ENCODE data around the gene CEBPE.
A peak's percentile ranks its signal among the peaks of the same experiment; 100 is the strongest.
"Not testable (repeated sequence)": the region's sequence is repeated elsewhere in the genome, so short reads cannot be mapped to it uniquely, and the experiment has no call there.

CEBPE gene

DNA sequence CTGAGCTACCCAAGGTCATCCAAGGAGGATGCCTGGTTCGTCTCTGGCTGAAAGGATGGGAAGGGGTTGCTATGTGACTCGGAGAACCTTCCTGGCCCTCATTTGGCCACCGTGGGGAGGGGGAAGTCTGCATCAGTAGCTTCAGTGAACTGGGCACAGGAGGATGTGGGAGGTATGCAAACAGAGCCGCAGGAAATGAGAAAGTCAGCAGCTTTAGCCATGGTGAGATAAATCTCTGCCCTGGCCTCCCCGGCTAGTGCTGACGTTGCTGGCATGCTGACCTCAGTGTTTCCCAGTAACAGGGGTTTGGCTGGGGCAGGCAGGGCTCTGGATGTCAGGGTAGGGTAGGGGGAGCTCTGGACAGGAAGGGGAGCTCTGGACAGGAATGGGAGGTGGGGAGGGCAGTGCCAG lies 2.3 kb upstream of the CEBPE start:
- DNase-seq (ENCODE audit: low read depth in 2 of 2) = no peak

DNA sequence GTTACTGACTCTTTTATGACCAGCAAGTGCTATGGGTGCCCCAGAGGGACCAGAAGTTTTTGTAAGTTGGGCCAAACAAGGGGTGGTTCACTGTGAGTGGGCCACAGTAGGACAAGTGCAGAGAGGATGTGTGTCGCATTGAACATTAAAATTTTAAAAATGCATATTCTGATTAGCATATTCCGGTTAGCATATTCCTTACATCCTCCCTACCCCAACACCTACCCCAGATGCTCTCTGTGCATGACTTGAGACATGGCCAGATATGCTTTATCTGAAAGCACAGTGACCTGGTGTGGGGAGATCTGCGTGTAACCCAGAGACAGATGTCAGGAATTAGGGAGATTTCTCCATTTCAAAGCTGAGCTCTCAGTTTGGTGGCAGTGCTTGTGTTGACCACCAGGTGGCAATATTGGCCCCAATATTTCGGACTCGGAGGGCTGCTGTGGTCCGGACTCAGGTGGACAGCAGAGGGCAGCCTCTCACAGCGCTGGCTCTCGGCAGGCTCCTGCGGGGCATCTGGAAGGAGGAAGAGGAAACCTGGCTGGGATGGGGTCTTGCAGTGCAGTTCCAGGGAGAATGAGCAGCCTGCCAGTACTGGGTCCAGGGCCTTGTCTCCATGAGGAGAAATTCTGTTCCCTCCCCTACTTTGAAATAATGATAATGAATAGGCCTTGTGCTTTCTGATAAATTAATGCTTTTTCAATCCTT lies 1.6 kb upstream of the CEBPE start:
- DNase-seq (ENCODE audit: low read depth in 2 of 2) = peak; percentile 65 to 67

DNA sequence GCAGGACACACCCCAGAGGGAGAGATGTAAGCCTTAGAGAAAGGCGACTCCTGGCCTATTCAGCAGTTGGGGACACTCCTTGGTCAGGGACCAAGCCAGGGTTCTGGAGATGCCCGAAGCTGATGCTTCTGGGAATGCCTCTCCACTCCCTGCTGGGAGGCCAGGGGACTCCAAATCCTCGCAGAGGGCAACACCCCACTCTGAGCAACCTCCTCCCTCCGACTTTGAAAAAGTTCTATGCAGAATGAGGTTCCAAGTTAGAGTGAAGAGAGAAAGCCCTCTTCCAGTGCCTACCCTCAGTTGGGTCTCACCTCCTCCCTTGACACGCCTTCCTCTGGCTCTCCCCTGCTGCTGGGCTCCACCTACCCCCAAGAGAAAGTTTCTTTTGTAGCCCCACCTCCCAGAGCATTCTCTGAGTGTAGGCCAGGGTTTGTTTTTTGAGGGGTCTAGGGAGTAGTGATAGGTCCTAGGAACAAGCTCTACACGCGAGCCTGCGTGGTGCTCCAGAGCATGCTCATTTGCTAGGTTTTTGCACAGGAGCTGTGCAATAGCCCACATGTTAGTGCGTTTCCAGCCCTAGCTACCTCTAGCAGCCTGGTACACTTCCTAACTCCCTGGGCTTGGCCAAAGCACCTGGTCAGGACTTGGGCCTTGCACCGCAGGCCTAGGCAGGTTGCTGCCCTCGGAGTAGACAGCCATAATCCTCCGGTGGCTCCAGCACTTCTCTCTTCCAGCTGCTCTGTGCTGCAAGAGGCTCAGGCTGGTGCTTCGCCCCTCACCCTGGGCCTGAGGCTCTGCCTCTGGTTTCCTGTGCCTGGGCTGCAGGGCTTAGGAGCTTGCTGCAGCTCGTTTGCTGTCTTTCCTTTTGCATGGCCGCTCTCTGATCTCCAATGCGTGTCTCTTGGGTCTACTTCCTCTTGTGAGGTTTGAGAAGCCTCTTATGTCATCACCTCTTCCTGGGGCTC lies 590 bp upstream of the CEBPE start:
- DNase-seq (ENCODE audit: low read depth in 2 of 2) = no peak

DNA sequence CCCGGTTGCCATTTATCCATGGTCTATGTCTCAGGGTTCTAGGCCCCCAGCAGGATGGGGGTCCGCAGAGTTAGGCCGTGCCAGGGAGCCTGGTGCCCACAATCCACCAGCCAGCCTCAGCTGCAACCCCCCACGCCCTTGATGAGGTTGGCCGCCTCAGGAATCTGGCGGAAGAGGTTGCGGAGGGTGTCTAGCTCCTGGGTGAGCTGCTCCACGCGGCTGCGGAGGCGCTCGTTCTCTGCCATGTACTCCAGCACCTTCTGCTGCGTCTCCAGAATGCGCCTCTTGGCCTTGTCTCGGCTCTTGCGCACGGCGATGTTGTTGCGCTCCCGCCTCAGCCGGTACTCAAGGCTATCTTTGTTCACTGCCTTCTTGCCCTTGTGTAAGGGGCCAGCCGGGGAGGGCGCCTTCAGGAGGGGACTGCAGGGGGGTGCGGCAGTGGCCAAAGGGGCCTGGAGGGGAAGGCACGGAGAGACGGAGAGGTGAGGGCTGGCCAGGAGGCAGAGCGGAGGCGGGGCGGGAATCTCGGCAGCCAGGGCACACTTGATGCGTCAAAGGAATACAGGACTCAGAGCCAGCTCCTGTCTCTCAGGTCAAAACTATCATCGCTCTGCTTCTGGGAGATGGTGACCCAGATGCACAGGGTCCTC lies 1.6 kb downstream of the CEBPE start:
- no peak for DNase-seq (ENCODE audit: low read depth in 2 of 2)

DNA sequence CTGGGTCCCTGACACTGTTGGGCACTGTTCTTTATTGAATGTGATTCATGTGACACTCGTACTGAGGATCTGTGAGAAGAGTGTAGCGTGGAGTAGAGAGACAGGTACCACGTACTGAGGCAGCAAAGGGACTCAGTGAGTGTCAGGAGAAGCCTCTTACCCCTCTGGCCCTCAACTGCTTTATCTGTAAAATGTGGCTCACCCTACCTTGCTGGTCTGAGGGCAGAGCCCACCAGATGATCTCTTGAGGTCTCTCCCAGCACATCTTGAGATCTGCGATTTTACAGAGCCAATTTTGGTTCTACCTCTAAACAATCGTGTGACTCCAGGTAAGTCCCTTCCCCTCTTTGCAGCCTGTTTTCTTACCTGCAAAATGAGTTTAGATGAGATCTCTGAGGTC lies 3.1 kb downstream of the CEBPE start:
- no peak for DNase-seq (ENCODE audit: low read depth in 2 of 2)

DNA sequence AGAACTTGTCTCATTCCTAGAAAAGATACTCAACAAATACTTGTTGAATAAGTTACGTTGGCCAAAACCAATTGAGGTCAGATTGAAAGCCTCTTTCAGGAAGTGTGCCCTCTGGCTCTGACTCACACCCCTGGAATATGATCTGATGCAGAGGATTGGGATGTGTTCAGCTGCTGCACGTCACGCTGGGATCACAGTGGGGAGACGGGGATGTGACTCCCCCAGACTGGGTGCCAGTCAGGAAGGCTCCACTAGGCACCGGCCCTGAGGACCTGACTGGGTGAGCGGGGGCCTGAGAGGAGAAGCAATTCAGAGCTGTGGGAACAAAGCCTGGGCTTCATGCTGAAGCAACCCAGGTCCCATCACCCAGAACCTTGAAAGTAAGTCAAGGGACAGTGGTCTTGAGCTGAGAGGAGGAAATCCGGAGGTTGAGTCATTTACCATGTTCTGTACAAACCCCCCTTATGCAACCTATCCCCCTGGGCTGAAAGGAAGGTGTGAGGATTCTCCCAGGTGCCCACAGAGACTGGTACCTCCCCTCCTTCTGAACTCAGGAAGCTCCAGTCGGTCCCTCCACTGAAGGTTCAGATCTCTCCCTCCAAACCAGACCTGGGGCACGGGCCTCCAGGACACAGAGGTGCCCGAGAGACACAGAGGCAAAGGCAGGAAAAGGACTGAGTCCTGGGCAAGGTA lies 3.9 kb downstream of the CEBPE start:
- DNase-seq (ENCODE audit: low read depth in 2 of 2) = peak; percentile 79 to 80

DNA sequence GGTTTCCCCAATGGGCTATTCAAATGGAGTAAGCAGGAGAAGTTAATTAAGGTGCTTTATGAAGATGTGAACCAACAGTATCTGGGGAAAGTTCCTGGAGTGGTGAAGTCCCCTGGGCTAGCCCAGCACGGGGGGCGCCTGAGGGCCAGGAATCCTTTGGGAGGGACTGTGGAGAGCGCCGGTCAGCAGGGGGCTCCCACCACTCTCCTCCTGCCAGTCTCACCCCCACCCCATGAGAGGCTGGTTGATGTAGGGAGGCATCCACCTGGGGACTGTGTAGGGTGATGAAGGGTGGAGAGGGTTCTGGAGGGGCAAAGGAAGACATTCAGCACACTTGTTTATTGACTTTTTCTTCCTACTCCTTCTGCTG lies 4.4 kb downstream of the CEBPE start:
- no peak for DNase-seq (ENCODE audit: low read depth in 2 of 2)

DNA sequence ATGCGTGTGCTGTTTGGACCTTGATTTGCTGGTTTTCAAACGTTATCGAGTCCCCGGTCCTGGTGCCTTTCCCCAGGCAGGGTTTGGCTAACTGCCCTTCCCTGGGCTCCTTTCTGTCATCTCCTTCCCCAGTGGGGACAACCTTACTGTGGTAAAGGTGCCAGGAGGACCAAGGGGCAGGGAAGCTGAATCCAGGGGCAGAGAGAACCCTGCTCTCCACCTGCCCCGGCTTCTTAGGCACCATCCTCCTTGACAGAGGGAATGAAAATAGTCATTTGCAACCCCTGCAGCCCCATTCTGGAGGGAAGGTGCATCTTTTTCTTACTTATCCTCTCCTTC lies 5.0 kb downstream of the CEBPE start:
- DNase-seq (ENCODE audit: low read depth in 2 of 2) = no peak

DNA sequence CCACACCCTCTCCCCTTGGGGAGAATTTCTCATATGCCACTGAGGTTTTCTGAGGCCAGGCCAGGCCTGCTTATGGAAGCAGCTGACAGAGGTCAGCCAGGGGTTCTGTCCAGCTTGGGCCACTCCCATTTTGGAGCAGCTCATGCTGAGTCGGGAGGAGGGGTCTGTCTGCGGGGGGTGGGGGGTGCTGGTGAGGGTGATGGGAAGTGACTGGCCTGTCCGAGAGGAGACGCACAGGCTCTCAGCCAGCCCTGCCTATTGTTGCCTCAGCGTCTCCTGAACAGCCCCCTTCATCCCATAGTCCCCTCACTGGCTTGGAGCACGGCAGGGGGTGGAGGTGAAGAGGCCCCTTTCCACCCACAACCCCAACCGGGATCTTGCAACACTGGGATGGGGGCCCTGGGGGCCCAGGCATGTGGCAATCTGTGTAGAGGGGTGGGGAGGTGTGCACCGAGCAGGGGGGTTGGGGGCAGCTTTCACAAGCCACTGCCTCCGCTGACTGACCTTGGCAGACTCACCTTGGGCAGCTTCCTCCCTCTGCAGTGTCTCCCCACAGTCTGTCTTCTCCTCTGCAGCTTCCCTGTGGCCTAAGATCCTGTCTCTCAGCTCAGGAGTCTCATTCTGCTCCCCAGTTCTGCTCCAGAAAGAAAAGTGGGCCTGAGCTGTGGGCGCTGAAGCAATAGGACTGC lies 5.5 kb downstream of the CEBPE start:
- no peak for DNase-seq (ENCODE audit: low read depth in 2 of 2)

DNA sequence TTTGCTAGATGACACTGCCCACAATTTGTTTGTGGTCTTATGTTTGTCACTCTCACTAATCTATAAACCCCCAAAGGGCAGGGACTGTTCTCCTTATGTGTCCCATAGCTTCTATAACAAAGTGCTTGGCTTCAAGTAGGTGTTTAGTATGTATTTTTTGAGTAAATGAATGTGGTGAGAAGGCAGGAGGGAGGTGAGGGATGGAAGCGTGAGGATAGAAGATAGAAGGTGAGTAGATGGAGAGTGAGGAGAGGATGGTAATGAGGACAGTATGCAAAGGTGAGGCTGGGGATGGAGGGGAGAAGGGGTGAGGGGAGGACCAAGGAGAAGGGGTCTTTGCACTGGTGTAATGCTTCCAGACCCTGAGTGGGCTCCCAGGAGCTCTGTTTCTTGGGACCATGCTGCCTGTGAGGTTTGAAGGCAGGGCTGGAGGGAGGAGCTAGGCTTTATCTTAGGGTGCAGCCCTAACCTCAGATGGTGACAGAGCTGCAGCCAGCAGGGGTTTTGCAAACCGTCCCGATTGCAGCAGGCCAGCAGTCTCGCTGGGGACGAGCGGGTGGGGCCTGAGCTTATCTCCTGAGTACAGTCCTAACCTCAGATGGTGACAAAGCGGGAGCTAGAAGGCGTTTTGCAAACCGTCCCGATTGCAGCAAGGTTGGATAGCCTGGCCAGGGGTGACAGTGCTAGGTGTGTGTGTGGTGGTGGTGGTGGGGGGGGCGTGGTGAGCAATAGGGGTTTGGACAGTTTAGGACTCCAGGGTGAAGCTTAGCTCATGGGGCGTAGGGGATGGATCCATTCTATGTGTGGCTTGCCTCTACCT lies 6.5 kb downstream of the CEBPE start:
- DNase-seq (ENCODE audit: low read depth in 2 of 2) = no peak

DNA sequence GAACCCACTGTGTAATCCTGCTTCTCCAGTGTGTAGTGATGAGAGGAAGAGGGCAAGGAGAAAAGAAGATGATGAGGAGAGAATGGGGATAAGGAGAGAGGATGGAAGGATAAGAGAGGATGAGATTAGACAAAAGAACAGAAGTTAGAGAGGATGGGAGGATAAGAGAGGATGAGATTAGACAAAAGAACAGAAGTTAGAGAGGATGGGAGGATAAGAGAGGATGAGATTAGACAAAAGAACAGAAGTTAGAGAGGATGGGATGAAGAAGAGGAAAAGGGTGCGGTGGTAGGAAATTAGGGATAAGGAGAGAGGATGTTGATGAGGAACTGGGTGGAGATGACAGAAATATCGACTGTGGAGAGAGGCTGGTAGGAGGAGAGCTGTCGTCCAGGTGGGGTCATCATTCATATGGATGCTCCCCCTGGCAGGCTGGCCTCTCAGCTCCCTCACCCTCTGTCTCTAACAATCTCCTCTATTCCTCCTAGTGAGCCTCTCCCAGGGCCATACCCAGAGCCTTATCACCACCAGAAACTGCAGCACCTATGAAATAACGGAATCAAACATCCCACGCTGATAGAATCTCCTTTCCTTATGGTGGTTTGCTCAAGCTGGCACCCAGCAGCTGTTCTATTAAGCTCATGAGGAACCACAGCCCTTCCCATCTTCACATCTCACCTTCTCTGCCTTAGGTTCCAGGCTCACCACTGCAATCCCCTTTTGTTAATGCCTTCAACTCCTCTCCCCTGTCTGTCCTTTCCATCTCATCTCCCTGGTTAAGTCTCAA lies 8.3 kb downstream of the CEBPE start:
- no peak for DNase-seq (ENCODE audit: low read depth in 2 of 2)

DNA sequence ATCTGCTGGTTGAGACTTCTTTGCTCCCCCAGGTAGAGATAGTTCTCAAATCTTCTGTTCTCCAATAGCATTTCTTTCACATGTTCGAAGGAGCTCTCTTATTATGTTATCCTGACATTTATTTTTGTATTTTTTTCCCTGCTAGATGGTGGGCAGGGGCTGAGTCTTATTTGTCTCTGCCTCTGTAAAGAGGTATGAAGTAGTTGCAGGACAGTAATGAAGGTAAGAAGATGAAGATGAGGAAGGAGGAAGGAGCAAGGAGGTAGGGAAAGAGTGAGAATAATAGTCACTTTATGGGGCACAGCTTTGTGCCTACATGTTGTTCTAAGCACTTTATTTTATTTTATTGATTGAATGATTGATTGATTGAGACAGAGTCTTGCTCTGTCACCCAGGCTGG lies 9.3 kb downstream of the CEBPE start:
- no peak for DNase-seq (ENCODE audit: low read depth in 2 of 2)

DNA sequence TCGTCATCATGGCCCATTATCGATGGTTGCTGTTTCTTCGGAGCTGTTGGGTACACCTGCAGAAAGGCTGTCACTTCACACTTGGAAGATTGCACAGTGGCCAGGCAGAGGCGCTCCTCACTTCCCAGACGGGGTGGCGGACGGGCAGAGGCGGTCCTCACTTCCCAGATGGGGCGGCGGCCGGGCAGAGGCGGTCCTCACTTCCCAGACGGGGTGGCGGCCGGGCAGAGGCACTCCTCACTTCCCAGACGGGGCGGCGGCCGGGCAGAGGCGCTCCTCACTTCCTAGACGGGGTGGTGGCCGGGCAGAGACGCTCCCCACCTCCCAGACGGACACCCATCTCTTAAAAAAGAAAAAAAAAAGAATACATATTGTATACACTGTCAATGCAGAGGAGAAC lies 10.9 kb downstream of the CEBPE start:
- not testable (repeated sequence) for DNase-seq (ENCODE audit: low read depth in 2 of 2)

DNA sequence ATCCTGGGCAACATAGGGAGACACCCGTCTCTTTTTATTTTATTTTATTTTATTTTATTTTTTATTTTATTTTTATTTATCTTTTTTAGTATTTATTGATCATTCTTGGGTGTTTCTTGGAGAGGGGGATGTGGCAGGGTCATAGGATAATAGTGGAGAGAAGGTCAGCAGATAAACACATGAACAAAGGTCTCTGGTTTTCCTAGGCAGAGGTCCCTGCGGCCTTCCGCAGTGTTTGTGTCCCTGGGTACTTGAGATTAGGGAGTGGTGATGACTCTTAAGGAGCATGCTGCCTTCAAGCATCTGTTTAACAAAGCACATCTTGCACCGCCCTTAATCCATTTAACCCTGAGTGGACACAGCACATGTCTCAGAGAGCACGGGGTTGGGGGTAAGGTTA lies 11.4 kb downstream of the CEBPE start:
- not testable (repeated sequence) for DNase-seq (ENCODE audit: low read depth in 2 of 2)

DNA sequence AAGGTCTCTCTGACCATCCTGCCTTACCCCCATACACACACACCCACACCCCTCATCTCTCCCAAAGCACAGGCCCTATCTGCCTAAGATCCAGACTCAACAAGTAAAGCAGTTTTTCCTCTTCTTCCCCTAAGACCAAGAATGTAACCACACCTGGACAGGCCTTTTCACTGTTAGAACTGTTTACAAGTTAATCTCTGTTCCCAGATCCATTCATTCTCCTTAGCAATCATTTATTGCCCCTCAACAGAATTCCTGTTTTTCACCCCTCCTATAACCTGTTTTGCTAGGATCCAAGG lies 12.4 kb downstream of the CEBPE start:
- no peak for DNase-seq (ENCODE audit: low read depth in 2 of 2)

DNA sequence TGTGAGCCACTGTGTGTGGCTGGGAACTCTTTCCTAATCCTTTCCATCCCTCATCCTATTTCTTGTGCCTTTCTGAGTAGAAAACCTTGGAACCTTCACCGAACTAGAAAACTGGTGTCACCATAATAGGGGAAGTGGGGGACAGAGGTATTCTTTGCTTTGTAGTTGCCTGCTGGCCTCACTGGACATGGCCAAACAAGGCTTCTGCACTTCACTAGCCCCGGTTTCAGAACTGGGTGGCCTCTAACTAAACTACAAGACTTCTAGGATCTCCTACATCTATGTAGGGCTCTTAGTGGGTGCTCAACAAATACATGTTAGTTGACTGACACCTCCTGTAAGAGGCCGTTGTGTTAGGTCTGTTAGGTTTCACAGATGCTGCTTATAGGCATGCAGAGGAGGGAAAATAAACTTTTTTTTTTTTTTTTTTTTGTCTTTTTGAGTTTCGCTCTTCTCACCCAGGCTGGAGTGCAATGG lies 13.7 kb downstream of the CEBPE start:
- DNase-seq (ENCODE audit: low read depth in 2 of 2) = no peak

DNA sequence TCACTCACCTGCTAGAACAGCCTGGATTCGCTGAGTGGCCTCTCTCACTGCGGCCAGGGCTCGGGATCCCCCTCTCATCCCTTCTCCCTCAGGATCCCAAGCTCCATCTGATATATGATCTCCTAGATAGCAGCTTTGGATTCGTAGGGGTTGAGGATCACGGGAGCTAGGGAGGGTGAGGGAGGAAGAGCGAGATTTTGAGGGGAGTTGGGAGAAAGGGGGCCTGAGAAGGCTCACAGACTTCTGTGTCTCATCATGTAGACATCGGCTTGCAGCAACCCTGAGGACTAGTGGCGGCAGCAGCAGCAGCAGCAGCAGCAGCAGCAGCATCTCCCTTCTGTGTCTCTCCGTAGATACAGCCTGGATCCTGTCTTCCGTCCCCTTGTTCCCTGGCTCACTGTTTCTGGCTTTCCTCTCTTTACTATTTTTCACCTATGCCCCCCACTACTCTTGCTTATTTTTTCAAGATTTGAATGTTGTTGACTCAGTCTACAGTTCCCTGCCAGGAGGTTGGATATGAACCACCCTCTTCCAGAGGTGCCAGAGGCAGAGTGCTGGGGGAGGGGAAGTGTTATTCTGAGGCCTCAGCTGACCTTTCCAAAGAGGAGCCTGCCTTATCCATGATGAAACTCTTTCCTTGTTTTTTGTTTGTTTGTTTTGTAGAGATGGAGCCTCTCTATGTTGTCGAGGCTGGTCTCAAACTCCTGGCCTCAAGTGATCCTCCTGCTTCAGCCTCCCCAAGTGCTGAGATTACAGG lies 14.3 kb downstream of the CEBPE start, which contains the start of gene CIROP:
CIROP (minus strand) TSS at position 399 of the 757 bp plus-strand sequence; CDS start at position 330, 69 bp downstream.
- no peak for DNase-seq (ENCODE audit: low read depth in 2 of 2)

DNA sequence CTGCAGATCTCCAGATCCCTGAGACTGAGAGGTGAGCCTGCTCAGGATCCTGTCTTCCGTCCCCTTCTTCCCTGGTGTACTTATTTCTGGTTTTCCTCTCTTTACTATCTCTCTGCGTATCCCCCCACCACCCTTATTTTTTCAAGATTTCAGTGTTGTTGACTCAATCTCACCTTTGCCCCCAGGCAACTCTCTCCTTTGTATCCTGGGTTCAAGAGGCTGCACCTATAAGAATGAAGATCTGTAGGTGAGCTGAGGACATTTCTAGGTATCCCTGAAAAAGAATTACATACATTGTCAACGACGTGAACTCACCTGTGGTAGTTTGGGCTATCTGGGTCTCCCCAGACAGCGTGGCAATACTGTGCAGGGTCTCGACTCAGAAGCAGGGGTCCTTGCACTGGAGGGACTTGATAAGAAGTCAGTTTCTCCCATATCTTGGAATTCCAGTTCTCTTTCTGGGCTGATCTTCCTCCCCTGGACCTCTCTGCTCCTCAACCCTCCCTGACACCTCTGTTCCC lies 14.9 kb downstream of the CEBPE start:
- DNase-seq (ENCODE audit: low read depth in 2 of 2) = no peak

DNA sequence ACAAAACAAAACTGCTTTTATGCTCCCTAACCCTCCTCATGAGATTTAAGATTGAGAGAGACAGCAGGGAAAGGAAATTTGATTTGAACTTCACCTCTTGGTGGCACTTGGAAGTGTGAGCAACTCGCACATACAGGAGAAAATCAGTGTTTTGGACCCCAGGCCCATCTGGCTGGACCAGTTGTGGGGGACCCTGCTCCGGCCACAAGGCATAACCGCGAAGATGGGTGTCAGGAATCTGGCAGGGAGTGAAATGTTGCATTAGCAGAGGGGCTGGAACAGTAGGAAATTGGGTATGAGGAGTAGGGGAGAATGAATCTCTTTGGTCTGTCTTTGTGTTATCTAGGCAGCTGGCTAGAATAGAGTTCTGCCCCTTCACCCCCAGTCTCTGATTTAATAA lies 15.5 kb downstream of the CEBPE start:
- DNase-seq (ENCODE audit: low read depth in 2 of 2) = no peak

All from fibroblast of skin of left quadriceps (primary cell).